ENCODE data around the gene TCAIM.
A peak's percentile ranks its signal among the peaks of the same experiment; 100 is the strongest.

The TCAIM gene

DNA sequence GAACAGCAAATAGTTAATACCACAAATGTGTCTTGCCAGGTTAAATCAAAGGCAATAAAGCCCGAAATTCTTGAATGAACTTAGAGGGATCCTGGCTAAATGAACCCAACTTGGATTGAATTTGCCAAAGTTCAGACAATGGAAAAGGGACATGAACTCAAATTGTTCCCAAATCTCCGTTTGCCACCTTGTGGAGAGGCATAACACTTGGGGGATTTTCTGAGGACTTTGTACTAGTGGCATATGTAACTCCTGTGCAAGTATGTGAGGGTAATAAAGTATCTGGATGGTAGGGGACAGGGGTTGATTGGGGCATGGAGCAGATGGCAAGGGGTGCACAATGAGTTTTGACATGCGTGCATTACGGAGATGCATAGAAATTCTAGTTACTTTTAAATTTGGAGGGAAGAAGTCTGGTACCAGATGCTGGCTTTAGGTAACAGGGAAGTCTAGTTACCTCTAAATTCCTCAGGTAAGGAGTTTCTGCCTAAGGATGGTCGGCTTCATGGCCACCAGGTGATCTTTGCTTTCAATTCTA, 1.2 kb upstream of the TCAIM start:
- H3K4me3 ChIP-seq (ENCODE audit: low read depth, low read length) = peak overlapping the region; percentile 82
- DNase-seq (ENCODE audit: low read depth) = peak; percentile 23
- TF ChIP-seq, protein P1, sequence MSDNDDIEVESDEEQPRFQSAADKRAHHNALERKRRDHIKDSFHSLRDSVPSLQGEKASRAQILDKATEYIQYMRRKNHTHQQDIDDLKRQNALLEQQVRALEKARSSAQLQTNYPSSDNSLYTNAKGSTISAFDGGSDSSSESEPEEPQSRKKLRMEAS (IDR thresholded peaks at IDR 0.05; ENCODE audit: low read depth, low read length) = no peak
- TF ChIP-seq, protein P2, sequence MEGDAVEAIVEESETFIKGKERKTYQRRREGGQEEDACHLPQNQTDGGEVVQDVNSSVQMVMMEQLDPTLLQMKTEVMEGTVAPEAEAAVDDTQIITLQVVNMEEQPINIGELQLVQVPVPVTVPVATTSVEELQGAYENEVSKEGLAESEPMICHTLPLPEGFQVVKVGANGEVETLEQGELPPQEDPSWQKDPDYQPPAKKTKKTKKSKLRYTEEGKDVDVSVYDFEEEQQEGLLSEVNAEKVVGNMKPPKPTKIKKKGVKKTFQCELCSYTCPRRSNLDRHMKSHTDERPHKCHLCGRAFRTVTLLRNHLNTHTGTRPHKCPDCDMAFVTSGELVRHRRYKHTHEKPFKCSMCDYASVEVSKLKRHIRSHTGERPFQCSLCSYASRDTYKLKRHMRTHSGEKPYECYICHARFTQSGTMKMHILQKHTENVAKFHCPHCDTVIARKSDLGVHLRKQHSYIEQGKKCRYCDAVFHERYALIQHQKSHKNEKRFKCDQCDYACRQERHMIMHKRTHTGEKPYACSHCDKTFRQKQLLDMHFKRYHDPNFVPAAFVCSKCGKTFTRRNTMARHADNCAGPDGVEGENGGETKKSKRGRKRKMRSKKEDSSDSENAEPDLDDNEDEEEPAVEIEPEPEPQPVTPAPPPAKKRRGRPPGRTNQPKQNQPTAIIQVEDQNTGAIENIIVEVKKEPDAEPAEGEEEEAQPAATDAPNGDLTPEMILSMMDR (IDR thresholded peaks at IDR 0.05; ENCODE audit: low read depth, low read length) = no peak
- TF ChIP-seq MYC (IDR thresholded peaks at IDR 0.05; ENCODE audit: low read depth, low read length) (no peak), POLR2A (IDR thresholded peaks at IDR 0.05; ENCODE audit: extremely low read depth, insufficient read length) (no peak)

DNA sequence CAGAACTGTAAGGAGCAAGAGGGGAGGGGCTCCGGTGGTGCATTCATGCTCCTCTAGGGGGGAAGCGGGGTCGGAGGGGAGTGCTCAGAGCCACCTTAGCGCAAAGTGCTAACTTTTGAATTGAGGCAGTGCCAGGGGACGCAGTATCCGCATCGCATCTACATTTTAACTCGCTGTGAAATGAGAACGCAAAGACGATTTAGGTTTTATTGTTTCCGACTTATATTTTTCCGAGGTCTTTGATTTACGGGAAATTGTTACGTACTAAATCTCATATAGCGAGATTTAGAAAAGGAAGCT, 212 bp downstream of the TCAIM start:
- peak overlapping the region; percentile 82 for H3K4me3 ChIP-seq (ENCODE audit: low read depth, low read length)
- no peak for DNase-seq (ENCODE audit: low read depth)
- TF ChIP-seq, protein P1 (IDR thresholded peaks at IDR 0.05; ENCODE audit: low read depth, low read length) = no peak
- TF ChIP-seq, protein P2 (IDR thresholded peaks at IDR 0.05; ENCODE audit: low read depth, low read length) = no peak
- TF ChIP-seq MYC (IDR thresholded peaks at IDR 0.05; ENCODE audit: low read depth, low read length) = no peak

DNA sequence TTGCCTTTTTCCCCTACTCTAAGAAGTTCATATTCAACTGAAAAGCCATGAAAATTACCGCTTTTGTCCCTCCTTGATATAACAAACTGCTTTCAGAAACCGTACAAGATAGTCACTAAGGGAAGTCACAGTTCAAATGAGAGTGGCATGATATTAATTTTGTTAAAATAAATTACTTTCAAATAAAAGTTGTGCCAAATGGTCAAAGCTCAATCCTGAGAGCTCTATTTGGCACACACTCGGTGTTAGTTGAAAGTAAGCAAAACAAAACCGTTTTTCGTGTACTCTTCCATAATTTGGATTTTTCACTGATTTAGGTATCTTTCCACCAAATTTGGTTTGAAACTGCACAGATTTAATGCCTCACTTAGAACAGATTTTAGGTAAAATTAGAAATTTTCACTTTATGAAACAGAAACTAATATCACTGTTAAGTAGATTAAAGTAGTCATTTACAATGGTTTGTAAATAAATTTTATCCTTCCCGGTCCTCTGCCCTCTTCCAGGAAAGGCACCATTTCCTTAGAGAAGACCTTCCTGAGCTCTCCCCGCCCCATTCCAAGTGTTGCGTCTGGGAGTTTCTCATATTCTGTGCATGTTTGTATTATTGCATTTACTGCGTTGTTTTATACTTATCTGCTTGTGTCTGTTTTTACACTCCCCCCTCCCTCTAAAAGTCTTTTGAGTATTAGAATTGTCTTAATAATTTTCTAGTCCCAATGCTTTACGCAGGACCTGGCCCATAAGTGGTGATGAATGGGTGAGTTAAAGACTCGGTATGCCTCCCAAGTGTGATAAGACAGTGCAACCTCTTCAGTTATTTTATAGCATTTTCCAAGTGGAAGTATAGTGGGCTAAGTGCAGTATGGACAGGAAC, 853 bp downstream of the TCAIM start:
- no peak for DNase-seq (ENCODE audit: low read depth)
- TF ChIP-seq, protein P1 (IDR thresholded peaks at IDR 0.05; ENCODE audit: low read depth, low read length) = no peak
- TF ChIP-seq, protein P2 (IDR thresholded peaks at IDR 0.05; ENCODE audit: low read depth, low read length) = no peak
- TF ChIP-seq MYC (IDR thresholded peaks at IDR 0.05; ENCODE audit: low read depth, low read length) (no peak), POLR2A (IDR thresholded peaks at IDR 0.05; ENCODE audit: extremely low read depth, insufficient read length) (no peak)
- H3K4me3 ChIP-seq (ENCODE audit: low read depth, low read length) = peak overlapping the region; percentile 82

DNA sequence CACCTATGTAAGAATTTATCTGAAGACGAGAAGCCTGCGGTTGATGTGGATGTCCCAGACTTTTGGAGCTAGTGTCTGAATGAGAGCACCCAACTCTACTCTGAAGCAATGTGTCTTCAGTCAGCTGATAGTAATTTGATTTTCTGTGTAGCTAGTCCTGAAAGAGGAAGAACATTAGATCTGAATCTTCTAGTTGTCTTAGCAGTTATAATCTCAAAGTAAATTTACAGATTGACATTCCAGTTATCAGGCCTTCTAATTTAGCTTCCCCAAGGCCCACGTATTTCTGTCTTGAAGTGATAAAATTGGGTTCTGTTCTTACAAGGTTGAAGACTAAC, 1.5 kb downstream of the TCAIM start:
- H3K4me3 ChIP-seq (ENCODE audit: low read depth, low read length) = peak overlapping the region; percentile 82
- peak; percentile 24 for DNase-seq (ENCODE audit: low read depth)

DNA sequence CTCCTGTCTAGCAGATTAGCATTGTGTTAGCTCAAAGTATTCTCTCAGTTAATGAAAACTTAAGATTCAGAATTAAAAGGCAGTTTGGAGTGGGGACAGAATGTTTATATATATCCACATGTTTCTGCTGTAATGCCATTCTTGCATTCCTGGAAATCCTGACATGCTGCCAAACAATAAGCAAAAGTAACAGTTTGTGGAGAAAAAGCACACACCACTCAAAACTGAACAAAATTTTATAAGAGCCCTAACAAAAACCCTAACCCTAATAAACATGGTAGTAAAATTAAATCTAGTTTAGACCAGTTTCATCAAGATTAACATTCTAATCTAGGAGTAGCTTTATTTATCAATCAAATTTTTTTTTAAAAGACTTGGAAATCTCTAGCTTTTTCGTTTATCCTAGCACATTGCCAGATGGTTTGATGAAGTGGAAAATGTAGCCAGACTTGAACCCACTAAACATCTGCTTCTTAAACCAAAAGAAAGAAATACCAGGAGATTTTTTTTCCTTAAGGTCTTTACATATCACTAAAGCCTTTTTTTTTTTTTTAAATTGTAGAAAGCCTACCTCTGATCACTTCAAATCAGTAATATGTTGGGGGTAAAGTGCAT, 3.7 kb downstream of the TCAIM start:
- TF ChIP-seq, protein P2 (IDR thresholded peaks at IDR 0.05; ENCODE audit: low read depth, low read length) = no peak
- TF ChIP-seq MYC (IDR thresholded peaks at IDR 0.05; ENCODE audit: low read depth, low read length) (no peak), POLR2A (IDR thresholded peaks at IDR 0.05; ENCODE audit: extremely low read depth, insufficient read length) (no peak)
- TF ChIP-seq, protein P1 (IDR thresholded peaks at IDR 0.05; ENCODE audit: low read depth, low read length) = no peak

More for the DNA sequence above, 1.5 kb downstream of the TCAIM start:
- TF ChIP-seq POLR2A (IDR thresholded peaks at IDR 0.05; ENCODE audit: extremely low read depth, insufficient read length) (no peak), MYC (IDR thresholded peaks at IDR 0.05; ENCODE audit: low read depth, low read length) (no peak)
- TF ChIP-seq, protein P1 (IDR thresholded peaks at IDR 0.05; ENCODE audit: low read depth, low read length) = no peak
- TF ChIP-seq, protein P2 (IDR thresholded peaks at IDR 0.05; ENCODE audit: low read depth, low read length) = no peak

More for the DNA sequence above, 3.7 kb downstream of the TCAIM start:
- no peak for DNase-seq (ENCODE audit: low read depth)
- H3K4me3 ChIP-seq (ENCODE audit: low read depth, low read length) = no peak overlapping the region
